NB4 (cell line): ENCODE data around the gene SCP2.

Source experiments
- DNase-seq: peaks from one replicate; pipeline ENCODE4 v3.0.0; 2010; ENCODE audit warnings: low read depth
- H3K4me3 ChIP-seq: one replicate; pipeline ENCODE4 v1.5.1; 2011; ENCODE audit warnings: mild to moderate bottlenecking, low read depth, low read length, moderate library complexity
- MYC ChIP-seq: IDR thresholded peaks from 2 replicates; pipeline ENCODE4 v1.6.1; 2011; ENCODE audit warnings: low read depth, low read length
- POLR2A ChIP-seq: IDR thresholded peaks from 2 replicates; pipeline ENCODE4 v1.6.1; 2011; ENCODE audit warnings: mild to moderate bottlenecking; ENCODE audit not compliant: insufficient read length; ENCODE audit errors: extremely low read depth
- TF ChIP-seq, protein P1 (sequence below): IDR thresholded peaks from 2 replicates; pipeline ENCODE4 v1.6.1; 2011; ENCODE audit warnings: low read depth, low read length
- TF ChIP-seq, protein P2 (sequence below): IDR thresholded peaks from one replicate; pipeline ENCODE4 v1.5.1; 2012; ENCODE audit warnings: low read depth, low read length

SCP2 gene

DNA sequence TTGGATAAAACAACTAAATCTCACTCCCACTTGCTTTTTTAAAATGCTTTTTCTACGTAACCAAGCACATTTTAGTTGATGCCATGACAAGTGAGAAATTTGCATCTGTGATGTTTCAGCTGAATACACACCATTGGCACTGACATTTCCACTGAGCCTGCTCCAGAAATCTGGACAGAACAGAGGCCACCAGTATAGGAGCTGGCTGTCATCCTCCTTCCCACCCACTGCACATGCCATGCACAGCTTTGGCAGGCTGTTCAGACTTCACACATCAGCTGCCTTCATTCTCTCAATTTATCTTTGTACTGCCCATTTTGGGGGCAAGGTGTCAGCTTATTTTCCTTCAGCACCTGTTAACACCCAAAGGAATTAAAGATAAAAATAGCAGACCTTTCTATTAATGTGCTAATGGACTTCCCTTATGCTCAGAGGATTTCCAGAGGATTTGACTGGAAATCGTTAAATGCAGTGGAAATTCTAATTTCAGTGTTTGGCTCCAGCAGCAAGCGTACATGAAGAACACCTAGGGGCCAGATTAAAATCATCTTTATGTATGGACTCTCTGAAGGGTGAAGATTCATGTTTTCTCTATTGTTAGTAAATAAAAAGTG is 122.0 kb downstream of the SCP2 start:
- TF ChIP-seq, protein P1, sequence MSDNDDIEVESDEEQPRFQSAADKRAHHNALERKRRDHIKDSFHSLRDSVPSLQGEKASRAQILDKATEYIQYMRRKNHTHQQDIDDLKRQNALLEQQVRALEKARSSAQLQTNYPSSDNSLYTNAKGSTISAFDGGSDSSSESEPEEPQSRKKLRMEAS = no peak
- TF ChIP-seq, protein P2, sequence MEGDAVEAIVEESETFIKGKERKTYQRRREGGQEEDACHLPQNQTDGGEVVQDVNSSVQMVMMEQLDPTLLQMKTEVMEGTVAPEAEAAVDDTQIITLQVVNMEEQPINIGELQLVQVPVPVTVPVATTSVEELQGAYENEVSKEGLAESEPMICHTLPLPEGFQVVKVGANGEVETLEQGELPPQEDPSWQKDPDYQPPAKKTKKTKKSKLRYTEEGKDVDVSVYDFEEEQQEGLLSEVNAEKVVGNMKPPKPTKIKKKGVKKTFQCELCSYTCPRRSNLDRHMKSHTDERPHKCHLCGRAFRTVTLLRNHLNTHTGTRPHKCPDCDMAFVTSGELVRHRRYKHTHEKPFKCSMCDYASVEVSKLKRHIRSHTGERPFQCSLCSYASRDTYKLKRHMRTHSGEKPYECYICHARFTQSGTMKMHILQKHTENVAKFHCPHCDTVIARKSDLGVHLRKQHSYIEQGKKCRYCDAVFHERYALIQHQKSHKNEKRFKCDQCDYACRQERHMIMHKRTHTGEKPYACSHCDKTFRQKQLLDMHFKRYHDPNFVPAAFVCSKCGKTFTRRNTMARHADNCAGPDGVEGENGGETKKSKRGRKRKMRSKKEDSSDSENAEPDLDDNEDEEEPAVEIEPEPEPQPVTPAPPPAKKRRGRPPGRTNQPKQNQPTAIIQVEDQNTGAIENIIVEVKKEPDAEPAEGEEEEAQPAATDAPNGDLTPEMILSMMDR = no peak
- TF ChIP-seq MYC = no peak
- no peak for TF ChIP-seq POLR2A
- DNase-seq = no peak
- H3K4me3 ChIP-seq = no peak overlapping the region

- H3K4me3 ChIP-seq = no peak overlapping the region
- no peak for DNase-seq
- TF ChIP-seq MYC = no peak
These were observed 122.5 kb downstream of the SCP2 start for GRCh38 chr1:53049574-53049967.

DNA sequence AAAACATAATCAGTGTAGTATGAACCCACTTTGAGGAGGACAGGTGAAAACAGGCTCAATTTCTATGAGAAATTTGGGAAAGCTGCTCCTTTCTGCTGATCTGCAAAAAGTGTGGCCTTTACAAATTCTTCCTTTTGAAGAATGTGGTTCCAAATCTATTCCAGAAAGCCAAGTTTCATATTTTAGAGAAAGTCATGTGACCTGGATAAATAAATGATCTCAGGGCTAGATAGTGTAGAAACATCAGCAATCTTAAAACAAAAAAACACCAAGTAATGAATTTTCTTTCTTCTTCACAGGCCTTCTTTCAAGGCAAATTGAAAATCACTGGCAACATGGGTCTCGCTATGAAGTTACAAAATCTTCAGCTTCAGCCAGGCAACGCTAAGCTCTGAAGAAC is 123.2 kb downstream of the SCP2 start:
- H3K4me3 ChIP-seq = no peak overlapping the region
- DNase-seq = no peak
- TF ChIP-seq MYC = no peak
- TF ChIP-seq, protein P1 = no peak
- TF ChIP-seq POLR2A = no peak
- TF ChIP-seq, protein P2 = no peak

DNA sequence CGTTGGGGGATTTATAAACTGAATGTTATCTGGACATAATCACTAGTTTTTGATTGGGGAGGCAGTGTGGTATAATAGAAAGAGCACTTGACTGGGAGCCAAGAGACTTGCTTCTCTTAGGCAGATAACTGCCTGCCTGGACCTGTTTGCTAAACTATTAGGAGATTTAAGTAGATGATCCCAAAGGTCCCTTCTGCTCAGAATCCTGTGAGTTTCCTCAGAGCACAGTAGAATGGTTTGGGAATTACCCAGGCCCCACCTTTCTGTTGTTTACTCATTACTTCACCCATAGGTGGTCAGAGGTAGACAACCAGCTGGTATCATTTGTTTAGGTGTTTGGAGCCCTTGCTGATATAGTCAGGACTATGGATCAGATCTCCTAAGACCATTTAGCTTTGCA is 124.6 kb downstream of the SCP2 start:
- H3K4me3 ChIP-seq = no peak overlapping the region
- TF ChIP-seq POLR2A = no peak
- no peak for TF ChIP-seq MYC
- TF ChIP-seq, protein P1 = no peak
- TF ChIP-seq, protein P2 = no peak
- DNase-seq = no peak

GRCh38 chr1:53057127-53057526 is 130.1 kb downstream of the SCP2 start:
- H3K4me3 ChIP-seq = no peak overlapping the region
- DNase-seq = no peak
- TF ChIP-seq, protein P2 = no peak
- TF ChIP-seq POLR2A = no peak

GRCh38 chr1:53060579-53060978 is 133.5 kb downstream of the SCP2 start:
- no peak overlapping the region for H3K4me3 ChIP-seq
- TF ChIP-seq POLR2A (no peak), MYC (no peak)
- TF ChIP-seq, protein P2 = no peak
- TF ChIP-seq, protein P1 = no peak
- DNase-seq = no peak
